K562 (cell line): ENCODE measurements around the gene FADS1. TPM values are rescaled to one million over a fixed set of nuclear protein-coding genes. Genes with fewer than 3 reads are reported as not detected.

Source experiments
- E2F6 ChIP-seq, 2 experiments: IDR thresholded peaks; 2 replicates each; pipeline ENCODE4 v1.6.1; 2011; ENCODE audit warnings: borderline replicate concordance in 1 of 2, control low read depth in 1 of 2, low read depth in 1 of 2, low read length in 1 of 2, mild to moderate bottlenecking in 1 of 2, mixed read lengths in 1 of 2, moderate library complexity in 1 of 2; ENCODE audit not compliant: insufficient read depth in 1 of 2, insufficient read length in 1 of 2, poor library complexity in 1 of 2, severe bottlenecking in 1 of 2; ENCODE audit errors: extremely low read depth in 1 of 2
- EZH2 ChIP-seq: IDR thresholded peaks from 2 replicates; pipeline ENCODE4 v1.6.1; 2012; ENCODE audit warnings: low read depth, mild to moderate bottlenecking, inconsistent platforms, low read length, borderline replicate concordance
- GTF2F1 ChIP-seq: IDR thresholded peaks from 2 replicates; pipeline ENCODE4 v1.6.1; 2011; ENCODE audit warnings: low read depth, low read length, improper control_type of control experiment
- MAZ ChIP-seq, 2 experiments: fragments of 450-650 bp in 1 of 2; sonication (generic) in 1 of 2; formaldehyde crosslinking; IDR thresholded peaks in 1 of 2; conservative IDR thresholded peaks in 1 of 2; 2 replicates each; pipeline versions ENCODE4 v1.4.0 to v1.5.0; 2020; ENCODE audit warnings: mild to moderate bottlenecking in 1 of 2, missing genetic modification reagents in 1 of 2
- NCOA1 ChIP-seq: fragments of 450-650 bp; IDR thresholded peaks from 2 replicates; pipeline ENCODE4 v1.6.1; 2016; ENCODE audit warnings: low read depth
- NCOA2 ChIP-seq, 2 experiments: fragments of 450-650 bp; IDR thresholded peaks; 2 replicates each; pipeline ENCODE4 v1.6.1; 2018; ENCODE audit warnings: mild to moderate bottlenecking in 2 of 2, moderate library complexity in 1 of 2; ENCODE audit not compliant: partially characterized antibody in 2 of 2
- NCOR1 ChIP-seq: fragments of 450-650 bp; IDR thresholded peaks from 2 replicates; pipeline ENCODE4 v1.6.1; 2016; ENCODE audit warnings: mild to moderate bottlenecking, moderate library complexity
- POLR2H ChIP-seq: IDR thresholded peaks from 2 replicates; pipeline ENCODE4 v1.6.1; 2016; ENCODE audit warnings: missing genetic modification characterization, low read depth, mild to moderate bottlenecking, control low read depth, missing compliant biosample characterization, moderate library complexity
- PPARD ChIP-seq: fragments of 250-450 bp; sonication (Bioruptor Pico); IDR thresholded peaks from 2 replicates; pipeline ENCODE4 v1.8.0; 2022; ENCODE audit warnings: inconsistent platforms, mild to moderate bottlenecking, moderate library complexity
- PURB ChIP-seq: sonication (generic); formaldehyde crosslinking; IDR thresholded peaks from 2 replicates; pipeline ENCODE4 v1.9.0; 2021; ENCODE audit warnings: low read depth, mild to moderate bottlenecking, missing genetic modification reagents
- RBM17 ChIP-seq: fragments of 200-400 bp; formaldehyde crosslinking; IDR thresholded peaks from 2 replicates; pipeline ENCODE4 v1.6.1; 2017; ENCODE audit warnings: low read depth, mild to moderate bottlenecking, low read length, borderline replicate concordance
- SMAD4 ChIP-seq: fragments of 250-450 bp; sonication (Bioruptor Pico); conservative IDR thresholded peaks from 2 replicates; pipeline ENCODE4 v1.8.0; 2021; ENCODE audit warnings: inconsistent platforms, mild to moderate bottlenecking, moderate library complexity
- SMC3 ChIP-seq: conservative IDR thresholded peaks from 2 replicates; pipeline ENCODE4 v1.6.1; 2011; ENCODE audit warnings: low read depth, low read length, improper control_type of control experiment; ENCODE audit not compliant: insufficient read depth
- SRSF3 ChIP-seq: fragments of 200-400 bp; formaldehyde crosslinking; IDR thresholded peaks from 2 replicates; pipeline ENCODE4 v1.6.1; 2016; ENCODE audit warnings: mild to moderate bottlenecking, low read length, moderate library complexity; ENCODE audit not compliant: insufficient read depth
- TAF9B ChIP-seq: fragments of 450-650 bp; IDR thresholded peaks from 2 replicates; pipeline ENCODE4 v1.6.1; 2018; ENCODE audit warnings: mild to moderate bottlenecking; ENCODE audit not compliant: partially characterized antibody
- TFAM ChIP-seq: fragments of 250-450 bp; sonication (Bioruptor Pico); conservative IDR thresholded peaks from 2 replicates; pipeline ENCODE4 v1.5.0; 2021; ENCODE audit warnings: mild to moderate bottlenecking, moderate library complexity
- ZBTB7A ChIP-seq: IDR thresholded peaks from 2 replicates; pipeline ENCODE4 v1.6.1; 2011; ENCODE audit warnings: low read depth, mild to moderate bottlenecking, low read length, moderate library complexity, borderline replicate concordance; ENCODE audit not compliant: control insufficient read depth
- ZNF766 ChIP-seq: fragments of 200-800 bp; sonication (Bioruptor generic); conservative IDR thresholded peaks from 2 replicates; pipeline ENCODE4 v1.6.1; 2016; ENCODE audit warnings: missing genetic modification characterization, missing compliant biosample characterization
- polyA plus RNA-seq, 8 experiments: library from polyadenylated mRNA; depleted of rRNA in 4 of 8; stranded (reverse) in 5 of 8; unstranded in 3 of 8; fragments of >200 nt; fragmentation: Nextera tagmentation in 2 of 8; fragmentation: Illumina TruSeq in 1 of 8; extraction: Ambion mirVana in 2 of 8; extraction: Trizol in 1 of 8; gene quantifications; 2 replicates each; pipeline versions ENCODE4 v1.2.1 to v1.2.3, GENCODE V29; 2011 to 2014; ENCODE audit warnings: inconsistent platforms in 1 of 8, missing spikeins in 1 of 8
- total RNA-seq, 7 experiments: library from RNA; depleted of rRNA in 6 of 7; stranded (reverse); fragments of >200 nt in 6 of 7; fragmentation: Illumina TruSeq in 2 of 7; extraction: Trizol in 2 of 7; gene quantifications; 2 replicates each; pipeline versions ENCODE4 v1.2.1 to v1.2.3, GENCODE V29; 2011 to 2021; ENCODE audit warnings: low replicate concordance in 1 of 7
- TF ChIP-seq, protein P1 (sequence below): fragments of 250-450 bp; sonication (Bioruptor Pico); IDR thresholded peaks from 2 replicates; pipeline ENCODE4 v1.8.0; 2022; ENCODE audit warnings: moderate library complexity, mild to moderate bottlenecking, inconsistent platforms
- TF ChIP-seq, protein P2 (sequence below): fragments of 250-450 bp; sonication (Bioruptor Pico); IDR thresholded peaks from 2 replicates; pipeline ENCODE4 v1.4.0; 2020
- TF ChIP-seq, protein P3 (sequence below): sonication (generic); formaldehyde crosslinking; IDR thresholded peaks from 2 replicates; pipeline ENCODE4 v1.8.1; 2023; ENCODE audit warnings: mild to moderate bottlenecking, missing genetic modification reagents

FADS1 gene
- total and polyA plus RNA-seq, 9 of the 15 experiments (the other 6 are each of a cell fraction or from before 2014, with no cell fraction given), result 110 to 864 (median 364) TPM

DNA sequence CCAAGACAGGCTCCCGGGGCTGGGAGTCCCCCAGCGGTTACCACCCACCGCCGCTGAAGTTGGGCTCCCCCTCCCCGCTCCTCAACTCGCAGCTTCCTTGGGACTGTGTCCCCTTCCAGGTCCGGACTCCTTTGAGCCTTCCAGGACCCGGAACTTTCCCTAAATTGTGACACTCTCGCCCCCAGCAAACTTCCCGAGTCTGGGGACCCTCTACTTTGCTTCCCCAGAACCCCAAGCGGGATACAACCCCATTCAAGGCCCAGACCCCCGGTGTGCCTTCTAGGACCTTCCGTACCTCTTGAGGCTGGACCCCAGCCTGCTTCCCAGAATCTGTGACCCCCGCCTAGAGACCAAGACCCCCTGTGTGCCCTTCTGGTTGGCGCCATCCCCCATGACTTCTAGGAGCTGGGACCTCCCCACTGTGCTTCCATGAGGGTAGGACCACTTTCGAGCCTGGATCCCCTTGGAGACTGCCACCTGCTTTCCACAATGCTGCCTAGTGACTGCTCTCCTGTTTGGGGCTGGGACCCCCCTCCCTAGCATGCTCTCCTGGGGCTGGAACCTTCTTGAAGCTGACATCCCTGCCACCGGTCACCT, 63.8 kb downstream of the FADS1 start (continued):
- no peak for TF ChIP-seq TAF9B
- TF ChIP-seq, protein P1, sequence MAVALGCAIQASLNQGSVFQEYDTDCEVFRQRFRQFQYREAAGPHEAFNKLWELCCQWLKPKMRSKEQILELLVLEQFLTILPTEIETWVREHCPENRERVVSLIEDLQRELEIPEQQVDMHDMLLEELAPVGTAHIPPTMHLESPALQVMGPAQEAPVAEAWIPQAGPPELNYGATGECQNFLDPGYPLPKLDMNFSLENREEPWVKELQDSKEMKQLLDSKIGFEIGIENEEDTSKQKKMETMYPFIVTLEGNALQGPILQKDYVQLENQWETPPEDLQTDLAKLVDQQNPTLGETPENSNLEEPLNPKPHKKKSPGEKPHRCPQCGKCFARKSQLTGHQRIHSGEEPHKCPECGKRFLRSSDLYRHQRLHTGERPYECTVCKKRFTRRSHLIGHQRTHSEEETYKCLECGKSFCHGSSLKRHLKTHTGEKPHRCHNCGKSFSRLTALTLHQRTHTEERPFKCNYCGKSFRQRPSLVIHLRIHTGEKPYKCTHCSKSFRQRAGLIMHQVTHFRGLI (CRISPR knock-in tag), result no peak
- TF ChIP-seq RBM17, result no peak
- no peak for TF ChIP-seq NCOR1
- no peak for TF ChIP-seq E2F6 (IDR thresholded peaks at IDR 0.05; ENCODE audit: borderline replicate concordance in 1 of 2, extremely low read depth in 1 of 2, insufficient read depth in 1 of 2, insufficient read length in 1 of 2, low read depth in 1 of 2, low read length in 1 of 2, poor library complexity in 1 of 2, severe bottlenecking in 1 of 2)
- TF ChIP-seq TFAM (CRISPR knock-in tag), result no peak
- TF ChIP-seq, protein P2, sequence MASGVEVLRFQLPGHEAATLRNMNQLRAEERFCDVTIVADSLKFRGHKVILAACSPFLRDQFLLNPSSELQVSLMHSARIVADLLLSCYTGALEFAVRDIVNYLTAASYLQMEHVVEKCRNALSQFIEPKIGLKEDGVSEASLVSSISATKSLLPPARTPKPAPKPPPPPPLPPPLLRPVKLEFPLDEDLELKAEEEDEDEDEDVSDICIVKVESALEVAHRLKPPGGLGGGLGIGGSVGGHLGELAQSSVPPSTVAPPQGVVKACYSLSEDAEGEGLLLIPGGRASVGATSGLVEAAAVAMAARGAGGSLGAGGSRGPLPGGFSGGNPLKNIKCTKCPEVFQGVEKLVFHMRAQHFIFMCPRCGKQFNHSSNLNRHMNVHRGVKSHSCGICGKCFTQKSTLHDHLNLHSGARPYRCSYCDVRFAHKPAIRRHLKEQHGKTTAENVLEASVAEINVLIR (CRISPR knock-in tag), result no peak
- no peak for TF ChIP-seq SMC3
- no peak for TF ChIP-seq SMAD4 (CRISPR knock-in tag)
- TF ChIP-seq, protein P3, sequence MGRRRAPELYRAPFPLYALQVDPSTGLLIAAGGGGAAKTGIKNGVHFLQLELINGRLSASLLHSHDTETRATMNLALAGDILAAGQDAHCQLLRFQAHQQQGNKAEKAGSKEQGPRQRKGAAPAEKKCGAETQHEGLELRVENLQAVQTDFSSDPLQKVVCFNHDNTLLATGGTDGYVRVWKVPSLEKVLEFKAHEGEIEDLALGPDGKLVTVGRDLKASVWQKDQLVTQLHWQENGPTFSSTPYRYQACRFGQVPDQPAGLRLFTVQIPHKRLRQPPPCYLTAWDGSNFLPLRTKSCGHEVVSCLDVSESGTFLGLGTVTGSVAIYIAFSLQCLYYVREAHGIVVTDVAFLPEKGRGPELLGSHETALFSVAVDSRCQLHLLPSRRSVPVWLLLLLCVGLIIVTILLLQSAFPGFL (CRISPR knock-in tag), result no peak
- no peak for TF ChIP-seq PPARD
- TF ChIP-seq POLR2H (tag), result no peak
- TF ChIP-seq PURB (CRISPR knock-in tag), result no peak
- TF ChIP-seq ZNF766 (CRISPR knock-in tag), result no peak
- no peak; a peak in 2 of 4 replicates for TF ChIP-seq MAZ (CRISPR knock-in tag; conservative IDR thresholded peaks at IDR 0.05 in 1 of 2, IDR thresholded peaks at IDR 0.05 in 1 of 2)
- TF ChIP-seq GTF2F1, result no peak
- TF ChIP-seq EZH2, result no peak
- TF ChIP-seq NCOA1, result no peak
- TF ChIP-seq NCOA2 (IDR thresholded peaks at IDR 0.05; ENCODE audit: partially characterized antibody in 2 of 2), result no peak
- peak; percentile 35; the same call in 1 of the 2 replicates for TF ChIP-seq ZBTB7A
- no peak for TF ChIP-seq SRSF3
